Measurements from ENCODE around the gene TNFRSF25. TPM values are rescaled to one million over a fixed set of nuclear protein-coding genes. Genes with fewer than 3 reads are reported as not detected.

The TNFRSF25 gene
- total and polyA plus RNA-seq, 2 of the 8 experiments (the other 6 are each of a cell fraction or from before 2014, with no cell fraction given) = 10.7 to 19.5 TPM

DNA sequence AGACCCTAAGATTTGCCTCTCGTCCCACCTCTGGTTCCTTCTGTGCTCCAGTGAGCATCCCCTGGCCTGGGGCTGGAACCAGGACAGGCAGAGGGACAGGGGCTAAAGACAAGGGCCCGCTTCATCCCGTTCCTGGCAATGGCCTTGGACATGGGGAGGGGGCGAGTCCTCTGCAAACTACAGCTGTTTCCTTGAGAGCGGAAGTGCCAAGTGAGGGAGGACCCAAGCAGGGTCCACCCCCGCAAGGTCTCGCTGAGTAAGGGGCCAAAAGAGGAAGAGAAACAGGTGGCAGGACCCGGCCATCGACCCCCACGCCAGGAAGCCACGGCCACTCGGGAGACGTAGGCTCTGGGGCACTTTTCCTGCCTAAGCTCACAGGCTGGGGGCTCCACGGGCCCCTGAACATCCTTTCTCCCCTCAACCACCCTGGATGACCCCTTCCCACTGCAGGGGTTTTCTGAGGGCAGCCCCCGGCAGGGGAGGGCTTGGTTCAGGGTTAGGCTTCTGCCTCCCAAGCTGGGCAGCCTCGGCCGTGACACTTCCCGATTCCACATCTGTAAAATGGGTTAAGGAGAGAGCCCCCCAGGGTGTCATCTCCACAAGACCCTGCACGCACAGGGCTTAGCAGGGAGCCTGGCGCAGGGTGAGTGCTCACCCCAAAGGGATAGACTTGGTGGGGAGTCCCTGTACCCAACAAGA lies 43.4 kb upstream of the TNFRSF25 start (continued):
- TF ChIP-seq CHD7 (IDR thresholded peaks at IDR 0.05; ENCODE audit: insufficient replicate concordance, low read length) (no peak), GTF2F1 (IDR thresholded peaks at IDR 0.05; ENCODE audit: borderline replicate concordance, low read depth, low read length) (no peak), RNF2 (IDR thresholded peaks at IDR 0.05; ENCODE audit: borderline replicate concordance, low read depth, low read length, missing control alignments, poor library complexity, severe bottlenecking) (no peak), SP2 (IDR thresholded peaks at IDR 0.05; ENCODE audit: low read length) (no peak)
- TF ChIP-seq, protein P1, sequence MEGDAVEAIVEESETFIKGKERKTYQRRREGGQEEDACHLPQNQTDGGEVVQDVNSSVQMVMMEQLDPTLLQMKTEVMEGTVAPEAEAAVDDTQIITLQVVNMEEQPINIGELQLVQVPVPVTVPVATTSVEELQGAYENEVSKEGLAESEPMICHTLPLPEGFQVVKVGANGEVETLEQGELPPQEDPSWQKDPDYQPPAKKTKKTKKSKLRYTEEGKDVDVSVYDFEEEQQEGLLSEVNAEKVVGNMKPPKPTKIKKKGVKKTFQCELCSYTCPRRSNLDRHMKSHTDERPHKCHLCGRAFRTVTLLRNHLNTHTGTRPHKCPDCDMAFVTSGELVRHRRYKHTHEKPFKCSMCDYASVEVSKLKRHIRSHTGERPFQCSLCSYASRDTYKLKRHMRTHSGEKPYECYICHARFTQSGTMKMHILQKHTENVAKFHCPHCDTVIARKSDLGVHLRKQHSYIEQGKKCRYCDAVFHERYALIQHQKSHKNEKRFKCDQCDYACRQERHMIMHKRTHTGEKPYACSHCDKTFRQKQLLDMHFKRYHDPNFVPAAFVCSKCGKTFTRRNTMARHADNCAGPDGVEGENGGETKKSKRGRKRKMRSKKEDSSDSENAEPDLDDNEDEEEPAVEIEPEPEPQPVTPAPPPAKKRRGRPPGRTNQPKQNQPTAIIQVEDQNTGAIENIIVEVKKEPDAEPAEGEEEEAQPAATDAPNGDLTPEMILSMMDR (IDR thresholded peaks at IDR 0.05; ENCODE audit: control extremely low read depth in 1 of 3, insufficient read depth in 1 of 3, low read depth in 1 of 3, low read length in 3 of 3) = no peak
- TF ChIP-seq, protein P2, sequence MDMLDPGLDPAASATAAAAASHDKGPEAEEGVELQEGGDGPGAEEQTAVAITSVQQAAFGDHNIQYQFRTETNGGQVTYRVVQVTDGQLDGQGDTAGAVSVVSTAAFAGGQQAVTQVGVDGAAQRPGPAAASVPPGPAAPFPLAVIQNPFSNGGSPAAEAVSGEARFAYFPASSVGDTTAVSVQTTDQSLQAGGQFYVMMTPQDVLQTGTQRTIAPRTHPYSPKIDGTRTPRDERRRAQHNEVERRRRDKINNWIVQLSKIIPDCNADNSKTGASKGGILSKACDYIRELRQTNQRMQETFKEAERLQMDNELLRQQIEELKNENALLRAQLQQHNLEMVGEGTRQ (IDR thresholded peaks at IDR 0.05; ENCODE audit: low read length) = no peak

Data from H1 (cell line).